Left ventricle myocardium superior (tissue), 1 donor: ENCODE data around the gene TRIM72. TPM values are rescaled to one million over a fixed set of nuclear protein-coding genes. Genes with fewer than 3 reads are reported as not detected.
"Not testable (repeated sequence)": the region's sequence is repeated elsewhere in the genome, so short reads cannot be mapped to it uniquely, and the experiment has no call there.

Experiments
- ATAC-seq: fragments of 200-7000 bp; cut with Tn5 transposase; one replicate; pipeline ENCODE4 v1.9.1; 2020; ENCODE audit warnings: mild to moderate bottlenecking, moderate library complexity
- DNase-seq: peaks from one replicate; pipeline ENCODE4 v3.0.0-alpha.2; 2020
- intact Hi-C: fragments of 100-400 bp; cut with micrococcal nuclease; formaldehyde crosslinking; loops from one replicate; pipeline ENCODE4 v1.11.0; 2022
- total RNA-seq: library from RNA; stranded (reverse); fragmentation: NEBNext Ultra II Directional; extraction: Animal tissue kit (Norgen Biotek cat#: 25700); gene quantifications from one replicate; pipeline ENCODE4 v1.2.1, GENCODE V29; 2021
- donor health status: DM: no; HTN: yes; CAD: no; lungs with severe emphysema.

Gene TRIM72
- total RNA-seq, 1 donor from 2014 or later, result 0.40 TPM

- DNase-seq, result no peak
- no peak for ATAC-seq
- intact Hi-C loops, result no loop called here
Observed at GRCh38 chr16:31270795-31271194, 56.9 kb downstream of the TRIM72 start.

GRCh38 chr16:31271621-31272190 lies 57.8 kb downstream of the TRIM72 start:
- ATAC-seq (no peak), DNase-seq (no peak)
- intact Hi-C loops, result no loop called here

- intact Hi-C loops, result no loop called here
- ATAC-seq (no peak), DNase-seq (no peak)
Observed at GRCh38 chr16:31273187-31273586, 59.3 kb downstream of the TRIM72 start.

GRCh38 chr16:31273676-31274075 lies 59.8 kb downstream of the TRIM72 start:
- no peak for ATAC-seq
- DNase-seq, result no peak
- intact Hi-C loops, result no loop called here

- intact Hi-C loops, result no loop called here
- no peak for DNase-seq
- ATAC-seq, result no peak
Observed at GRCh38 chr16:31274831-31275816, 61.2 kb downstream of the TRIM72 start.

GRCh38 chr16:31276600-31276999 lies 62.7 kb downstream of the TRIM72 start:
- DNase-seq (no peak), ATAC-seq (no peak)
- intact Hi-C loops, result no loop called here

GRCh38 chr16:31277659-31278260 lies 63.8 kb downstream of the TRIM72 start:
- DNase-seq (no peak), ATAC-seq (no peak)
- intact Hi-C loops, result no loop called here

GRCh38 chr16:31278853-31279252 lies 64.9 kb downstream of the TRIM72 start:
- DNase-seq, intact Hi-C loops, ATAC-seq: not testable (repeated sequence)

Other genes starting within 250 kb of the TRIM72 start
- gene HSD3B7, start 228.9 kb upstream of the TRIM72 start, total RNA-seq, result 7.4 TPM
- 0.40 TPM for gene STX1B, start 203.5 kb upstream of the TRIM72 start, total RNA-seq
- 42.4 TPM for gene STX4, start 180.6 kb upstream of the TRIM72 start, total RNA-seq
- 3.9 TPM for gene ZNF668, start 139.9 kb upstream of the TRIM72 start, total RNA-seq
- 9.9 TPM for gene ZNF646, start 139.7 kb upstream of the TRIM72 start, total RNA-seq
- gene PRSS53, start 125.2 kb upstream of the TRIM72 start, total RNA-seq, result 0.87 TPM
- 39.9 TPM for gene VKORC1, start 119.3 kb upstream of the TRIM72 start, total RNA-seq
- gene BCKDK, start 105.7 kb upstream of the TRIM72 start, total RNA-seq, result 90.5 TPM
- gene KAT8, start 96.5 kb upstream of the TRIM72 start, total RNA-seq, result 77.4 TPM
- not detected for gene PRSS8, start 78.4 kb upstream of the TRIM72 start, total RNA-seq
- gene PRSS36, start 64.1 kb upstream of the TRIM72 start, total RNA-seq, result 2.7 TPM
- 84.8 TPM for gene FUS, start 34.0 kb upstream of the TRIM72 start, total RNA-seq
- gene PYCARD, start 11.4 kb upstream of the TRIM72 start, total RNA-seq, result 7.4 TPM
- gene PYDC1, start 3.0 kb downstream of the TRIM72 start, total RNA-seq, result not detected
- gene ITGAM, start 45.9 kb downstream of the TRIM72 start, total RNA-seq, result 7.1 TPM
- 3.2 TPM for gene ITGAX, start 141.1 kb downstream of the TRIM72 start, total RNA-seq
- gene ITGAD, start 179.2 kb downstream of the TRIM72 start, total RNA-seq, result not detected
- 1,516 TPM for gene COX6A2, start 214.2 kb downstream of the TRIM72 start, total RNA-seq
- gene ZNF843, start 228.7 kb downstream of the TRIM72 start, total RNA-seq, result 1.6 TPM
- 5.4 TPM for gene ARMC5, start 245.4 kb downstream of the TRIM72 start, total RNA-seq